HCT116 (cell line): Measurements from ENCODE around the gene RHBDF1. TPM values are rescaled to one million over a fixed set of nuclear protein-coding genes. Genes with fewer than 3 reads are reported as not detected.

Experiments
- ATAC-seq: fragments of 200-7000 bp; cut with Tn5 transposase; 2 replicates; pipeline ENCODE4 v1.9.1; 2020; ENCODE audit warnings: mild to moderate bottlenecking, moderate library complexity
- BruUV-seq: library from RNA; stranded (reverse); fragments of 400-500 nt; replicated peaks from 2 replicates; lab custom pipeline; 2021; lab: Mats Ljungman, UMichigan
- CTCF ChIA-PET: fragments of 300-600 bp; sonication (Branson Sonifier 250); formaldehyde crosslinking; loops from one replicate; lab custom pipeline; 2021; ENCODE audit warnings: antibody characterized with exemption; lab: Charles Lee
- POLR2A ChIA-PET: fragments of 300-600, 350-600 bp; sonication (Branson Sonifier 250); formaldehyde crosslinking; loops from one replicate; lab custom pipeline; 2021; ENCODE audit warnings: antibody characterized with exemption; lab: Charles Lee
- RAD21 ChIA-PET, 2 experiments: fragments of 300-600 bp; sonication (Branson Sonifier 250); formaldehyde crosslinking; loops; one replicate each; lab custom pipeline; 2023; ENCODE audit warnings: low total read pairs in 2 of 2; ENCODE audit not compliant: uncharacterized antibody in 2 of 2, unreplicated experiment in 2 of 2, low non-redundant PET in 1 of 2; lab: Charles Lee
- DNase-seq: peaks from one replicate; pipeline ENCODE4 v3.0.0-alpha.2; 2010; ENCODE audit warnings: low read depth, low spot score
- H2AFZ ChIP-seq: fragments of 200-600 bp; shearing (Covaris generic), sonication (generic); 2 replicates; pipeline ENCODE4 v1.6.1; 2017; ENCODE audit warnings: low read depth, mixed run types, mixed read lengths, antibody characterized with exemption, low read length; ENCODE audit not compliant: poor library complexity, severe bottlenecking
- H3K27ac ChIP-seq: 2 replicates; pipeline ENCODE4 v1.5.1; 2012; ENCODE audit warnings: low read depth, low read length
- H3K27me3 ChIP-seq: fragments of 200-600 bp; sonication (generic); 2 replicates; pipeline ENCODE4 v1.6.1; 2016; ENCODE audit warnings: mixed run types, low read length, mixed read lengths; ENCODE audit not compliant: insufficient read depth
- H3K36me3 ChIP-seq, 2 experiments: fragments of 200-500 bp in 1 of 2; fragments of 200-600 bp in 1 of 2; sonication (Bioruptor generic) in 1 of 2; sonication (generic) in 1 of 2; 2 replicates each; pipeline versions ENCODE4 v1.5.1 to v1.6.1; 2014 to 2016; ENCODE audit warnings: low read length in 2 of 2, inconsistent platforms in 1 of 2, mixed read lengths in 1 of 2, mixed run types in 1 of 2; ENCODE audit not compliant: insufficient read depth in 2 of 2, control insufficient read depth in 1 of 2
- H3K4me1 ChIP-seq, 2 experiments: fragments of 200-600 bp in 1 of 2; sonication (generic) in 1 of 2; 2 replicates each; pipeline versions ENCODE4 v1.5.1 to v1.6.1; 2012 to 2017; ENCODE audit warnings: low read length in 2 of 2, inconsistent platforms in 1 of 2, mild to moderate bottlenecking in 1 of 2, mixed read lengths in 1 of 2, mixed run types in 1 of 2, moderate library complexity in 1 of 2; ENCODE audit not compliant: insufficient read depth in 2 of 2, control insufficient read depth in 1 of 2
- H3K4me2 ChIP-seq: fragments of 200-600 bp; sonication (generic); 2 replicates; pipeline ENCODE4 v1.6.1; 2017; ENCODE audit warnings: mixed run types, low read length, mixed read lengths
- H3K4me3 ChIP-seq, 2 experiments: fragments of 200-600 bp in 1 of 2; sonication (generic) in 1 of 2; replicated peaks in 1 of 2; 2 replicates each; pipeline ENCODE4 v1.5.1; 2011 to 2016; ENCODE audit warnings: low read length in 2 of 2, control low read depth in 1 of 2, low read depth in 1 of 2, mild to moderate bottlenecking in 1 of 2, mixed read lengths in 1 of 2, mixed run types in 1 of 2
- H3K79me2 ChIP-seq: fragments of 200-600 bp; sonication (generic); 2 replicates; pipeline ENCODE4 v1.6.1; 2017; ENCODE audit warnings: mild to moderate bottlenecking, mixed run types, low read length, moderate library complexity, mixed read lengths; ENCODE audit not compliant: insufficient read depth
- H3K9ac ChIP-seq: fragments of 200-600 bp; sonication (generic); 2 replicates; pipeline ENCODE4 v1.6.1; 2016; ENCODE audit warnings: low read length, mixed read lengths
- H3K9me2 ChIP-seq: fragments of 200-600 bp; sonication (generic), shearing (Covaris generic); 2 replicates; pipeline ENCODE4 v1.6.1; 2017; ENCODE audit warnings: mixed run types, mild to moderate bottlenecking, moderate library complexity; ENCODE audit not compliant: insufficient read depth
- H3K9me3 ChIP-seq, 2 experiments: fragments of 200-500 bp in 1 of 2; fragments of 200-600 bp in 1 of 2; sonication (Bioruptor generic) in 1 of 2; sonication (generic) in 1 of 2; 2 replicates each; pipeline ENCODE4 v1.6.1; 2014 to 2017; ENCODE audit warnings: low read length in 2 of 2, mixed read lengths in 2 of 2, inconsistent platforms in 1 of 2, low read depth in 1 of 2, mild to moderate bottlenecking in 1 of 2, mixed run types in 1 of 2, moderate library complexity in 1 of 2; ENCODE audit not compliant: control insufficient read depth in 1 of 2, insufficient read depth in 1 of 2
- H4K20me1 ChIP-seq: fragments of 200-600 bp; sonication (generic), shearing (Covaris generic); 2 replicates; pipeline ENCODE4 v1.6.1; 2017; ENCODE audit warnings: mixed run types, mild to moderate bottlenecking, moderate library complexity; ENCODE audit not compliant: insufficient read depth
- ATF3 ChIP-seq: IDR thresholded peaks from 2 replicates; pipeline ENCODE4 v1.6.1; 2012
- CEBPB ChIP-seq: IDR thresholded peaks from 2 replicates; pipeline ENCODE4 v1.6.1; 2012; ENCODE audit warnings: low read depth
- MAX ChIP-seq: IDR thresholded peaks from 2 replicates; pipeline ENCODE4 v1.6.1; 2012
- POLR2A ChIP-seq: IDR thresholded peaks from 2 replicates; pipeline ENCODE4 v1.7.0; 2011; ENCODE audit warnings: borderline replicate concordance; ENCODE audit not compliant: insufficient read depth, insufficient read length; ENCODE audit errors: extremely low read depth
- REST ChIP-seq: IDR thresholded peaks from 2 replicates; pipeline ENCODE4 v1.6.1; 2012; ENCODE audit warnings: low read depth
- SRF ChIP-seq: IDR thresholded peaks from 2 replicates; pipeline ENCODE4 v1.6.1; 2012; ENCODE audit warnings: low read depth
- YY1 ChIP-seq: IDR thresholded peaks from 2 replicates; pipeline ENCODE4 v1.6.1; 2011; ENCODE audit warnings: low read length, low read depth, moderate library complexity, mild to moderate bottlenecking; ENCODE audit not compliant: insufficient replicate concordance; ENCODE audit errors: extremely low read depth
- ZBTB33 ChIP-seq: IDR thresholded peaks from 2 replicates; pipeline ENCODE4 v1.6.1; 2011; ENCODE audit warnings: mild to moderate bottlenecking, low read length, moderate library complexity; ENCODE audit not compliant: insufficient replicate concordance; ENCODE audit errors: extremely low read depth
- intact Hi-C: fragments of 100-400 bp; cut with micrococcal nuclease; formaldehyde crosslinking; loops from 2 replicates; pipeline ENCODE4 v1.10.0; 2022
- total RNA-seq: library from RNA; stranded (reverse); gene quantifications from one replicate; pipeline ENCODE4 v1.2.1, GENCODE V29; 2021; ENCODE audit not compliant: unreplicated experiment

RHBDF1 gene
- total RNA-seq, 1 experiment from 2014 or later, result 19.8 TPM

- CTCF ChIA-PET, result interaction anchor here (3.2 kb wide), 1 partner anchor 29 kb away, joined by 29 read pairs; no protein-coding TSS in a partner anchor
These were observed 4.3 kb downstream of the RHBDF1 start for GRCh38 chr16:67884-68789.

More at GRCh38 chr16:67884-68789, 4.3 kb downstream of the RHBDF1 start:
- H3K9me2 ChIP-seq, result no peaks in the 10 kb centered on the region
- no peaks in the 10 kb centered on the region for H3K27me3 ChIP-seq
- no peak overlapping the region for H2AFZ ChIP-seq
- no peaks in the 10 kb centered on the region for H4K20me1 ChIP-seq
- H3K9me3 ChIP-seq, result no peaks in the 10 kb centered on the region
- H3K4me2 ChIP-seq, result no peak overlapping the region
- no peak overlapping the region for H3K9ac ChIP-seq
- H3K4me3 ChIP-seq, result no peak overlapping the region
- TF ChIP-seq ZBTB33, result no peak
- TF ChIP-seq ATF3, result no peak
- TF ChIP-seq REST, result no peak
- TF ChIP-seq SRF, result no peak
- TF ChIP-seq YY1, result no peak
- no peak for TF ChIP-seq MAX
- TF ChIP-seq CEBPB, result no peak
- TF ChIP-seq POLR2A, result no peak
- RAD21 ChIA-PET, result no interaction called here
- H3K27ac ChIP-seq, result no peak overlapping the region
- no TSS peak for BruUV-seq
- H3K4me1 ChIP-seq, result peaks cover 13 to 25% of the 10 kb centered on the region in 2 experiments
- H3K79me2 ChIP-seq, result no peaks in the 10 kb centered on the region
- DNase-seq (no peak), ATAC-seq (no peak)
- intact Hi-C loops, result no loop called here
- H3K36me3 ChIP-seq, result no peaks in the 10 kb centered on the region
- POLR2A ChIA-PET, result no interaction called here
